ENCODE results near the gene LARGE1.

LARGE1 gene

DNA sequence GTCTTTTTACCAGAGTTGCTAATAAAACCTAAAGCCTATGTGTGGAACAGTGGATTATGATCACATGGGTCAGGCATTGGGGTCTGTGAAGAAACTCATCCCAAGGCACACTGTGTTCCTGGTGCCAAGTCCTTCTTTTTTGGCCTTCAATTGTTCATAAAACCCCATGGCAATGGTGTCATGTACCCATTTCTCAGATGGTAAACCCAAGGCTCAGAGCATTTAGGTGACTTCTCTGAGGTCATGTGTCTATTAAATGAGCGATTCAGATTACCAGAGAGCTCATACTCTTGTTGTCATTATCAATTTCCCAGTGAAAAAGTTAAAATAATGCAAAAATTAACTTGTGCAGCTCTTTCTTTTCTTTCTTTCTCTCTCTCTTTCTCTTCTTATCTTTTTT, 589.3 kb downstream of the LARGE1 start:
- no peak for DNase-seq

DNA sequence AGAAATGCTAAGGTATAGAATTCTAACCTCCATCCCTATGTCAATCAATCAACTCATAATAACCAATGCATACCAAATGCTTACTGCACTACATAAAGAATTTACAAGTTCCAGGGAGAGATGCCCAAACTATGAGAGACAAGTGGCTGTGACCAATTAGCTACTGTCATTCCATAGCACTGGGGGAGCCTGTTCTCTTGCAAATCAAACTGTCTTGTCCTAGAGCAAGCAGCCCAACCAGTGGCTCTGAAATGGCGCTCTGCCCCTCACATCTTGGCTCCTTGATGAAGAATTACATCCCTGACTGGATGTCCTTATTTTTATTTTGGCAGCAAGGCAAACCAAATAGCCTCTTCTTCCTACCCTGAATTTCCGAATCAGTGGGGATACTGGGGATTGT, 589.7 kb downstream of the LARGE1 start:
- DNase-seq: no peak

DNA sequence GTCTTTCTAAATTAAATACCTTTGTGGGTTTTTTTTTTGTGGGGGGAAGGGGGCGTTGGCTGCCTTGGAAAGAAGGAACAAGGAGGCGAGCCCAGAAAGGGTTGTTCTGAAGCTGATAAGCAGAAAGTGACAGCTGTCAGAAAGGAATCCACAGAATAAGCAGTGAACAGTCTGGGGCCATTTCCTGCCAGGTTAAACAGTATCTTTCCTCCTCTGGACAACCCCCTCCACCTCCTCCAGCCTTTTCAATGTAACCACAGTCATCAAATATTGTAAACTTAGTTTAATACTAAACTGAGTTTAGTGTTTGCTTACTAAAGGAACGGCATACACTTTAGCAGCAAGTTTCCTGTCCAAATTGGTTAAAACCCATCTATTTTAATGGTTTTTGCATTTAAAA, 590.9 kb downstream of the LARGE1 start:
- DNase-seq: no peak

DNA sequence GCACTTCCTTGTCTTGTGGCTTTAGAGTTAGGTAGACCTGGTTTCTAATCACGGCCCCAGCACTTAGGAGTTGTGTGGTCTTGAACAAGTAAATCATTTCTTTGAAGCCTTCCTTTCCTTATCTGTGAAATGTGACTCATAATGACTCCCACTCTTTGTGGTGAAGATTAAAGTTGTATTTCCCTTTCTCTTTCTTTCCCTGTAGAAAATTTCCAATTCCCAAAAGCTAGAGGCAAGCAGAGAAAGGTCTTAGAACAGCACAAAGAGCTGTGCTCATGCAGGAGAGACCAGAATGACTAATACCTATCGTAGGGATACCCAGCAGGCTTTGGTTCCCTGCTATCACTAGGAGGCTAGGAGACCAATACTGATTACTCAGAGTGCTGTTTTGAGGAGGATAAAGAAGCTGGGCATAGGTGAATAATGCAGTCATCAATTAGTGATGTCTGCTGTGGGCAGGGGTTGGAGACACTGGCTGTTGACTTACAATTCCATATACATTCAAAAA, 591.4 kb downstream of the LARGE1 start:
- no peak for DNase-seq

DNA sequence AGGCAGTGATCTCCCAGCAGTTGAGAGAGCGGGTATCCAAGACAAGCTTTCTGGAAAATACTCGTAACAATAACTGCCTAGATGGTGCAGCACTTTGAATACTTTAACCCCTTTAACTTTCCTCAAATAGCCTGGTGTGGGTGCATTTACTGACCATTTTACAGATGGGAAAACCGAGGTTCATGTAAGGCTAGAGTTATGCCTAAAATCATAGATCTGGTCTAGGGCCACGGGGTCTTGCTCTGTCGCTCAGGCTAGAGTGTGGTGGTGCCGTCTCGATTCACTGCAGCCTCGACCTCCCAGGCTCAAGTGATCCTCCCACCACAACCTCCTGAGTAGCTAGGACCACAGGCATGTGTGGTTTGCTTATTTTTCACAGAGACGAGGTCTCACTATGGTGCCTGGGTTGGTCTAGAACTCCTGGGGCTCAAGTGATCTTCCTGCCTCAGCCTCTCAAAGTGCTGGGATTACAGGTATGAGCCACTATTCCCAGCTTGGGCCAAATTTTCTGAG, 592.9 kb downstream of the LARGE1 start:
- DNase-seq: no peak

DNA sequence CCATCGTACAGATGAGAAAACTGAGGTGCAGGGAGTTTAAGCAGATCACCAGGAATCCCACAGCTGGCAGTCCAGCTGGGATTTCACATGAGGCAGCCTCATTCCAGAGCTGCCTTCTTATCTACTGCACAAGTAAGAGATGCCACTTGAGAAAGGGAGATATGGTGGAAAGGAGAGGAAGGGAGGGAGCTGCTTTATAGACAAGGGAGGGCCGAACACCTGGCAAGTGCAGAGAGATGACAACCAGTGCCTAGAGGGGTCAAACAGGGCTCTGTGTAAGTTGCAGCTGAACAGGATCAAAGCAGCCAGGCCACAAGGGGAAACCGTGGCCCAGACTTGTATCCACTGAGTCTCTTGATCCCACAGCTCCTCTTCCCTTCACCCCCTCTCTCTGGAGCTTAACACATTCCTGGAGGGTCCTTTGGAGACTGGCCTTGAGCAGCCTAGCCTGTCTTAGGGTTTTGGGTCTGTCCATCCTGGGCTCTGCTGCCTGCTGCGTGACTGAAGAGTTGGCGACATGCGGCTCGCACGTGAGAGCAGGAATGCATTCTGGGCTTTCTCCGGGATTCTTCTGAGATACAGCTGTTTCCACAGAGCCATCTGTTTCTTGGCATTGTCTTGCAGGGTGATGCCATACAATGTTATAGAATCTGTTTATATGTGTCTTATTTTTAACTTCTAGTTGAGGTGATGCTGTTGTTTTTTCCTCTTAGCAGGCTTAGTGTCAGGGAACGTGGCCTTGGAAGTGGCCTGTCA, 593.6 kb downstream of the LARGE1 start:
- no peak for DNase-seq

DNA sequence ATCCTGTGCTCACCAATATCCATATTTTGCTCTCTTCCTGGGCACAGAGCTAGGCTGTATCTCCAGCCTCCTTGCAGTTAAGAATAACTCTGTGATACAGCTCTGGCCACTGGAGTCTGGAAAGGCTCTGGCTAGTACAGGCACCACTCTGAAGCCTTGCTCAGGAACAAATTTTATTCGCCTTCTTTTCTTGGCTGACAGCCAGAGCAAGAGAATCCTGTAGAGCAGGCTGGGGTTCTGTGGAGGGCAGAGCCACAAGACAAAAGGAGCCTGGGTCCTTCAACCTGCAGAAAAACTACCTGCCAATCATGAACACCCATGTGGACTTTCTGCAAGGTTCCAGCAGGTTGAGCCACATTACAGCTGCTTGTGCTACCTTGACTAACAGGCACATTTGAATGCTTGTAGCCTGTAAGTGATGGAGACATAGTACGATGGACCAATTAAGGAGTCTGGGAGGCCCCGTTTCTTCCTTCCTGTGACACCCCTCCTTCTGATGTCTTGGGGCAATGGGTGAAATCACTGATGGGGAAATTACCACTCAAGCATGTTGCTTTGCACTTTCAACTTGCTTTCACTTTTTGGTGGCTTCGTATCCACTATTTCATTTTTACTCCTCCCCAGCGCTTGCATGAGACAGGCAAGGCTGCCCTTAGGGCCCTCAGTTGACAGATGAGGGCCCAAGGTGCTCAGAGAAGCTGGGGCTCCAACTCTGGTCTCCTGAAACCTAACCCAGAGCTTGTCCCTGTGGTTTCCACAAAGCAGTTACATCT, 594.9 kb downstream of the LARGE1 start:
- no peak for DNase-seq

DNA sequence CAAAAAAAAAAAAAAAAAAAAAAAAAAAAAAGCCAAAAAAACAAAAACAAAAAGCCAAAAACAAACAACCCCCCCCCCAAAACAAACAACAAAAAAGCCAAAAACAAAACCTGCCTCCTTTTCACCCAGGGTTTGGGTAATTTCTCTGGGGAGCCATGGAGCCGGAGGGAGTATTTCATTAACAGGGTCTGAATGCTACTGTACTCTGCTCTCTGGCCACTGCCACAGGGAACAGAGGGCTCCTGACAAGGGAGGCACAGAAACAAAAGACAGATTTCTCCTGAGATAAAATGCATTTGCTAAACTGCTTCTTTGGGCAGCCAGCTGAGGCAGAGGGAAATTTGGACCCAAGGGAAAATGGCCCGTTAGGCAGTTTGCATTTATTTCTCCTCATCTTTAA, 596.0 kb downstream of the LARGE1 start:
- DNase-seq: no peak

DNA sequence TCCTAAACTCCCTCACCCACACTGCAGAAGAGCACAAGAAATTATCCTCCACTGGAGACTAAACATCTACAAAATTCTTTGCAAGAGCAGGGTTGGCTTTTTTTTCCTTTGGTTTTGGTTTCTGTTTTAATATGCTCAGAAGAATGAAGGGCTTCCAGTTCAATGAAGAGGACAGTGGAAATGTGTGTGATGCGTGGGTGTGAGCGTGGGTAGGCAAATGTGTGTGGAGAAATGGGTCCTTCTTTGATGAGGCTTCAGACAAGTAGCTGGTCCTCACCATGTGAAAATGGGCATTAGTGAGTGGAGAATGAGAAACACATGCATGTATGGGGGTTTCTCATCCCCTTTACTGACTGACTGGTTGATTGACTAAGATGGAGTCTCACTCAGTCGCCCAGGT, 598.8 kb downstream of the LARGE1 start:
- DNase-seq: no peak

DNA sequence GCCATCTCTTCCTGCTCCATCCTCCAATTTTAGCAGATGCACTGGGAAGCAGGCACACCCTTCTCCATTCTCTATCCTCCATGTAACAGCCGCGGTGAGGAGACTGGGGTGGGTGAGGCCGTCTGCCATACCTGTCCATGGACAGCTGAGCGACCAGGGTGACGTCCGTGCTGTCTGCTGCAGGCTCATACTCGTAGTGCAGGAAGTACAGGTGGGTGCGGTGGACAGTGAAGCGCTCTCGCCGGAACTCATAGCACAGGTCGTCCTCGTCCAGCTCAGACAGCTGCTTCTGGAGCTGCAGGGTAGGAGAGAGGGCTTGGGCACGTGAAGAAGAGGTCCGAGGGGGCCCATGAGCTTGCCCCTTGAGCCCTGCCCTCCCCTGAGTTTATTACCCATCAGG, 604.3 kb downstream of the LARGE1 start:
- no peak for DNase-seq

DNA sequence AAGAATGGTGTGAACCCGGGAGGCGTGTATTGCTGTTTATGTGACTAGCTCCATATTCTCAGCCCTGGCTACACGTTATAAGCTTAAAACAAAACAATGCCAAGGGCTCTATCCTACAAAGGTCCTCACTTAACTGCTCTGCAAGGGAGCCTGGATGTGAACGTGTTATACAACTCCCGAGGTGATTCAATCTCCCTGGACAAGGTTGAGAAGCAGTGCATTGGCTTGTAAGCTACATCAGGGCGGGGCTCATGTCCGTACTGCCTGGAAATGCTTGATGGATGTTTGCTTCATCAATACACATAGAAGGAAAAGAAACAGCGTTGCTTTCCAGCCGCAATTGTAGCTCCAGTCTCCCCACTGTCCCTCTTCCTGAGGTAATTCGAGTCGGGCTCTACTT, 605.2 kb downstream of the LARGE1 start:
- no peak for DNase-seq

DNA sequence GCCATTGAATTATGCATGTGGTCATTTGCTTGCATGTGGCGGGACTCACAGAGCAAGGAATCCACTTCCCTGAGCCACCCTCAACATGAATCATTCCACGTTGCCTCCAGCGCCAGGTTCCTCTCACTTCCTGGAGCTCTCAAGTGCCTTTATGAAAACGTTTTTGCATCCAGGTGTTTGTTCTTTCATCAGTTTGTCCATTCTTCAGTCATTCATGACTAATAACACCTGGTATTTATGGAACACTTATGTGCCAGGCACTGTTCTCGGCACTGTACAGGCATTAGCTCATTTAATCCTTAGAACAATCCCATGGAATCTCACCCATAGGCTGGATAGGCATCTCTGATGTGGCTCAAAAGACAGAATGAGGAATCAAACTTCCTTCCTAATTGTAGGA, 606.0 kb downstream of the LARGE1 start:
- DNase-seq: no peak

DNA sequence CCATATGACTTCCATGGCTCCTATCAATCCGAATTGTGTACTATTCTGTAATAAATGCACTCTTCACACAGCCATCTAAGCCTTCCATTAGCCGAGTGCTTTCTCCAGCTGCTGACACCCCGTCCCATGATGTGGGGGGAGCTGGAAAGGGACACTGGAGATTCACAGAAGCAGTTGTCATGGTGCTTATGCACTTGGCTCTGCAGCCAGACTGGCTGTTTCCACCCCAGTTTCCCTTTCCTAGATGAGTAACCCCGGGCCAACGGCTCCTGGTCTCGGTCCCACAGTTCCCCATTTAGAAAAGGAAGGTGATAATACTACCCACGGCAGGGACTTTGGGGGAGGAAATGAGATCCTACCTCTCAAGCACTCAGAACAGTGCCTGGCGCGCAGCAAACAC, 617.2 kb downstream of the LARGE1 start:
- no peak for DNase-seq

DNA sequence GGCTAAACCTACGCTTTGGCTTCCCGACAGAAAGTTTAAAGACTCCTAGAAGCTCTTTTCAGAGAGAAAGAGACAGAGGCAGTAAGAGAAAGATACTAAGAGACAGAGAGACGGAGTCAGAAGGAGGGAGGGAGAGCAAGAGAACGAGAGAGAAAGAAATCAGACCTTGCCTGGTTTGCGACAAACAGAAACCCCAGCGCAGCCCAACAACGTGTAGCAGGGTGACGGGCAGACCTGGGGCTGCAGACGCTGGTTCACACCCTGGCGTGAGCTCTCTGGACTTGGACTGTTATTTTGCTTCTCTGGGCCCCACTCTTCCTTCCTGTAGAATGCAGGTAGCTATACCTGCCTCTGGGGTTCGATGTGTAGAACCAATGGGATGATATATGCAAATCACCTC, 617.7 kb downstream of the LARGE1 start:
- DNase-seq: no peak

DNA sequence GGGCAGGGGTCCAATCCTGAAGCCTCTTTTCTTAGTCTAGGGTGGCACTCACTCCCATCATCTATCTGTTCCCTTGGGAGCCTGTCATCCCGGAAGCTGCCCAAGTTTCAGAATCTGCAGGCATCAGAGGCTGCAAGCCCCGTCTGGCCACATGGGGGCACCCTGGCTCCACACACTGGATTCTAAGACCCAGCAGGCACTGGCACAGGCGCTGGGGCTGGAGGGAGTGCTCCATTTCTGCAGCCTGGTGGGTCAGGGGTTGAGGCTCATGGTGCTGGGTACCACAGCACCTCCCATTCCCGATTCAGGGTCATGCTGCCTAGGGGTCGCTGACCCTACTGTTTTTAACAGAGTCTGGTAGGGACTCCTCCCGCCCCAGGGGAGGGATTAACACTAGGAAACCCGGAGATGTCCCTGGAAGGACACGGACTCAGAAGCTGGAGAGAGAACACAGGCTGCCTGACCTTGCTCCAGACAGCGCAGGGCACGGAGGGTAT, 618.2 kb downstream of the LARGE1 start:
- DNase-seq: peak; percentile 4

DNA sequence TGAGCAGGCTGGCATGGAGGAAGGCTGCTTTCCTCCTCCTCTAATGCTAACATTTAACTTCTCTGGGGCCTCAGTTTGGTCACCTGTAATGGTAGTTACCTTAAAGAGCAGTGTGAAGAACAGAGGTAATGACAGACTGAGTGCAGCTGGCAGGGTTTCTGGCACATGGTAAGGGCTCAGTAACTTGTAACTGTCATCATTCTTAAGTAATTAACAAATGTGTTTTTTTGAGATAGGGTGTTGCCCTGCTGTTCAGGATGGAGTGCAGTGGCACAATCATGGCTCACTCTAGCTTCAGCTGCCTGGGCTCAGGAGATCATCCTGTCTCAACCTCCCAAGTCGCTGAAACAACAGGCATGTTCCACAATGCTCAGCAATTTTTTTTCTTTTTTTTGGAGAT, 620.1 kb downstream of the LARGE1 start:
- DNase-seq: no peak

DNA sequence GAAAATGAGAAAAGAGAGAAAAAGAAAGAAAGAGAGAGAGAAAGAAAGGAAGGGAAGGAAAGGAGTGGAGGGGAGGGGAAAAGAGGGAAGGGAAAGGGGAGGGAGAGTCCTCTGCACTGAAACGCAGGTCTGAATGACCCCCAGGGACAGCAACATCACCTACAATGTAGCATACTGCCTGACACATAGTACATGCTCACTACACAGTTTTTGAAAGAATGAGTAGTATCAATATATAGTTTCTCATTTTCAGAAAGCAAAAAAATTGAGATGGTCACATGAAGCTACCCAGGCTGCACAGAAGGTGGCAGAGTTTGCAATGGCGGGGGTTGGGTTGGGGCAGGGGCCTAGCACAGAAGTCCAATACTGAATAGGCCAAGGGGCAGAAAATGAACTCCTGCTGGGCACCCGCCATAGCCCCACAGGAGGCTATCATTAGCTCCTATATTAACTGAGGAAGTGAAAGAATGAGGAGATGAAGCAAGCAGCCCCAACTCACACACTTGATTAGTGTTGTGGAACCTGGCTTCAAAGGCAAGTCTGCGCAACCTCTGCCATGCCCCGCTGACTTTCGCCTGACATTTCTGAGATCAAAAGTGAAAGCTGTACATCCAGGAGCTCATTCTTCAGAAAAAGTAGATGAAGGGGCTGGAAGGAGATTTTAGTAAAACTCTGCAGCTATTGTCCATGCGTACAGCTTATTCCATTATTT, 620.9 kb downstream of the LARGE1 start:
- no peak for DNase-seq

DNA sequence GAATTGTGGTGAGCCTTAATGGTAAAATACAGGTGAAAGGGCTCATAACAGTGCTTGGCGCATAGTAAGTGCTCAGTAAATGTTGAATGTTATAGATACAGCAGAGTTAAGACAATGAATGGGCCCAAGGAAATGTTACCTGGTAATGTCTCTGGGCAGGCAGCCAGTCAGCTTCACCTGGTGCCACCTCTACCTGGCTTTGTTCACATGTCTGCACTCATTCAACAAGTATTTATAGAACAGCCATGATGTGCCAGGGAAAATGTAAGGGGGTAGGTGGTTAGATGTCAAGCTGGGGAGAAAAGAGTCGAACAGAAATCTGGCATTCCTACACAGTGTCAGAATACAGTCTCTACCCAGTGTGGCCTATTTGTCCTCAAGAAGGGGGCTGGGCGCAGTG, 623.3 kb downstream of the LARGE1 start:
- no peak for DNase-seq

DNA sequence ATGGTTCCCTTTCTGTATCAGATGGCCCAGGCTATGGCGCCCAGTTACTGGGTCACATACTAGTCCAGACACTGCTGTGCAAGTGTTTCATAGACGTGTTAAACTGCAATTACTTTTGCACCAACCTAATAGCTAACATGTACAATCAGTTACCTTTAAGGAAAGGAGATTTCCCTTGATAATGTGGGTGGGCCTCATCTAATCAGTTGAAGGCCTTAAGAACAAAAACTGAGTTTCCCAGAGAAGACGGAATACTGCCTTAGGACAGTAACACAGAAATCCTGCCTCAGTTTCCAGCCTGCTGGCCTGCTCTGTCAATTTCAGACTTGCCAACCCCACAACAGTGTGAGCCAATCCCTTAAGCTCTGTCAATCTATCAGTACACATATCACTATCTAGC, 632.2 kb downstream of the LARGE1 start:
- DNase-seq: no peak

DNA sequence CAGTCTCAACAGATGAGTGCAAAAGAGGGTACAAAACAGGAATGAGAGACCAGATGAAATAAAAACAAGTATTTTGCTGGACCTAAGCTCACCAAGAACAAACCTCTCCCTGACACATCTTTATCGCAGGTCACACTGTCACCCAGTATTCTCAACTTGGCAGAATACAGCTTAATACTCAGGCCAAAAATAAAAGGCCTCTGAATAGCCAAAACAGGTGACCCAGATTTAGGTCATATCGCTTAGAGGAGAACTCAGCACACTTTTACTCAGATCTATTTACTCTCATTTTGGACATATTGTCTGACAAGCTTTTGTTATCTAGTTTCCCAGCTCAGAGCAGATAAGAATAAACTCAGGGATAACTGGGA, 645.2 kb downstream of the LARGE1 start:
- DNase-seq: no peak

DNA sequence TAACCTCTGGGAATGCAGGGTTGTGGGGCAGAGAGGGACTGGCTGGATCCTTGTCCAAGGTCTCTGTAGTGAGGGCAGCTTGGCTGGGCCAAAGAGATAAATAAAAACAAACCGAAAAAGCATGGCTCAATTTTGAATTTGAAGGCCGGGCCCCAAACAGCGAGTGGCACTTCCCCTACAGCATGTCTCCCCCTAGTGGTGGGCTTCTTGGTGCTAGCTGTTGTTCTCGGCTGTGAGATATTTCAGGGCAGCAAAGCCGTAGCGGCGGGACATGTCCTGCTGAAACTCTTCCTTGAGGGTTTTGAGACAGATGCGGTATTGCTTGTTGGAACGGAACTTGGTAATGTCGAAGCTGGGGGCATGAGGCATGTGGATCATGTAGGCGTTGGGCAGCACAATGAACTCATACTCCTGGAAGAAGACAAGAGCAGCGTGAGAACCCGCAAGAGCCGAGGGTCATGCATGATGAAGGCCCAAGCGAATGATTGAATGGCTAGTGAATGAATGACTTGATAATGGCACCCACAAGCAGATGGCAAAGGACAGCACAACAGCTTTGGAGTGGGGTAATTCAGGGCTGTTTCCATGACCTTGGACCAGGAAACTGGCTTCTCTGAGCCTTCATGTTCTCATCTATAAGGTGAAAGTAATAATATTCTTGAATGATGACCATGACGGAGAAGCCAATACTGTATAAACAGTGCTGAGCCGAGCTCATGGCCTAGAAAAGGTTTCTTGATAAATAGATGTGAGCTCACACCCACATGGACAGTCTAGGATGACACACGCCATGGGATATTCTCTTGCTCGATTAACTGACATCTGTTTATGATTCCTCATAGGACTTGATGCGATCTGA, 645.8 kb downstream of the LARGE1 start:
- DNase-seq: no peak

DNA sequence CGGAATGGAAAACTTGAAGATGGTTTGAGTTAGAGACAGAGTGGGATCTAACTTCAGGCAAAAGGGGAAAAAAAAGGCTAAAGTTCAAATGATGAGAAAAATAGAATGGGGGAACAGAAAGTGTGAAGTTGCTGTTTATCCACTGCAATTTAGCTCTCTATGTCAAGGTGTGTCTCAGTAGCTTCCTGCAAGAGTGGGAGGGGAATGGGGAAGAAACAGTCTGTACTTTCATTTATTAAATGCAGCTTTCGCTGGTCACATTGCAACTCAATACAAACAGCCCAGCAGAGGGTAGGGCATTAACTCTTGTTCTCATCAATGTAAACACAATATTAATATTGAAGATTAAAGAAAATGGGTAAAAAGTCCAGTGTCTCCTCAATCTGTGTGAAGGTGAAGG, 647.4 kb downstream of the LARGE1 start:
- DNase-seq: no peak

Data from CD4-positive, alpha-beta T cell treated with Interleukin-4 for 4 hours (primary cell).